Transverse colon (tissue), 4 donors: Measurements from ENCODE around the gene IFIT2. TPM values are rescaled to one million over a fixed set of nuclear protein-coding genes. Genes with fewer than 3 reads are reported as not detected.
"Not testable (repeated sequence)": the region's sequence is repeated elsewhere in the genome, so short reads cannot be mapped to it uniquely, and the experiment has no call there.

ENCODE experiments used
- DNase-seq: peaks from one replicate; pipeline ENCODE4 v3.0.0-alpha.2; 2019
- H3K27ac ChIP-seq, 4 donors: fragments of 200-600 bp; sonication (generic); 2 replicates each; pipeline ENCODE4 v1.5.1; 2016 to 2018; ENCODE audit warnings: inconsistent platforms in 4 of 4
- H3K27me3 ChIP-seq: fragments of 200-600 bp; sonication (generic); 2 replicates; pipeline ENCODE4 v1.5.1; 2017; ENCODE audit warnings: inconsistent platforms
- H3K36me3 ChIP-seq, 4 donors: fragments of 200-600 bp; sonication (generic); 2 replicates each; pipeline ENCODE4 v1.5.1; 2017 to 2019; ENCODE audit warnings: inconsistent platforms in 4 of 4
- H3K4me1 ChIP-seq, 4 donors: fragments of 200-600 bp; sonication (generic); 2 replicates each; pipeline ENCODE4 v1.5.1; 2017 to 2020; ENCODE audit warnings: inconsistent platforms in 4 of 4
- H3K4me3 ChIP-seq, 4 donors: fragments of 200-600 bp; sonication (generic); 1 replicate in 1 of 4; 2 replicates in 3 of 4; pipeline versions ENCODE4 v1.5.1 to v1.6.1; 2017 to 2019; ENCODE audit warnings: inconsistent platforms in 4 of 4
- H3K9me3 ChIP-seq, 2 donors: fragments of 200-600 bp; sonication (generic); 2 replicates each; pipeline ENCODE4 v1.5.1; 2017 to 2019; ENCODE audit warnings: inconsistent platforms in 2 of 2
- CTCF ChIP-seq, 5 experiments: fragments of 200-600 bp in 3 of 5; fragments of 450-650 bp in 2 of 5; sonication (generic) in 3 of 5; IDR thresholded peaks; 1 replicate in 2 of 5; 2 replicates in 3 of 5; pipeline ENCODE4 v1.5.1; 2016 to 2017; ENCODE audit warnings: antibody characterized with exemption in 5 of 5, inconsistent platforms in 3 of 5, mild to moderate bottlenecking in 2 of 5, moderate library complexity in 1 of 5
- EP300 ChIP-seq: sonication (generic); formaldehyde crosslinking; IDR thresholded peaks from one replicate; pipeline ENCODE4 v1.6.1; 2017; ENCODE audit warnings: antibody characterized with exemption, low read depth
- POLR2A ChIP-seq: fragments of 450-650 bp; IDR thresholded peaks from one replicate; pipeline ENCODE4 v1.6.1; 2016; ENCODE audit warnings: antibody characterized with exemption, mild to moderate bottlenecking, moderate library complexity
- POLR2AphosphoS5 ChIP-seq, 3 donors: sonication (generic); formaldehyde crosslinking; IDR thresholded peaks; one replicate each; pipeline ENCODE4 v1.6.1; 2016; ENCODE audit warnings: antibody characterized with exemption in 3 of 3
- WGBS, 2 donors: methylation state at CpG; one replicate each; pipeline ENCODE4 v1.1.5; 2018; ENCODE audit warnings: low coverage in 1 of 2; 5-methylcytosine and 5-hydroxymethylcytosine counted together
- in situ Hi-C, 4 donors: fragments of 200-750 bp; cut with MboI; loops; one replicate each; pipeline versions ENCODE4 v1.15.0 to v1.15.1; 2017; ENCODE audit warnings: low sequenced_read_pairs in 3 of 4, low pct_ligation_motif_present in 1 of 4, low pct_unique_long_range_greater_than_20kb in 1 of 4
- intact Hi-C: fragments of 100-400 bp; cut with DNase I; formaldehyde crosslinking; loops from one replicate; pipeline ENCODE4 v1.15.1; 2023; ENCODE audit warnings: low total_unique reads
- total RNA-seq, 4 donors: library from RNA; depleted of rRNA; stranded (reverse); fragments of >200 nt; gene quantifications; one replicate each; pipeline ENCODE4 v1.1.0, GENCODE V29; 2016

IFIT2 gene
- total RNA-seq, 4 donors from 2014 or later, result 0.20 to 7.0 (median 2.3) TPM

- Histone ChIP-seq H3K27me3 (no peaks in the 10 kb centered on the region), H3K27ac (peak overlapping the region in 2 of 4 donors; percentile 14 to 19), H3K9me3 (no peaks in the 10 kb centered on the region), H3K36me3 (no peaks in the 10 kb centered on the region), H3K4me3 (no peak overlapping the region), H3K4me1 (peaks cover 14 to 41% (median 27%) of the 10 kb centered on the region in 4 donors)
- WGBS, 2 donors, result 79 to 82% methylated on average over 4 to 7 of the region's 7 CpGs
- intact Hi-C loops, result loop anchor here (2.0 kb wide), 1 partner anchor 65 kb away; no protein-coding TSS in a partner anchor
- TF ChIP-seq EP300 (no peak), POLR2A (no peak), CTCF (IDR thresholded peaks at IDR 0.05) (no peak), POLR2AphosphoS5 (IDR thresholded peaks at IDR 0.05) (no peak)
- DNase-seq, result no peak
- in situ Hi-C loops, result no loop called here
These were observed 46.0 kb downstream of the IFIT2 start for GRCh38 chr10:89347701-89348457.

GRCh38 chr10:89348481-89348880 is 46.6 kb downstream of the IFIT2 start:
- H3K27ac ChIP-seq, result no peak overlapping the region
- in situ Hi-C loops (no loop called here), intact Hi-C loops (no loop called here)
- TF ChIP-seq CTCF (IDR thresholded peaks at IDR 0.05) (no peak), POLR2A (no peak), EP300 (no peak), POLR2AphosphoS5 (IDR thresholded peaks at IDR 0.05) (no peak)
- H3K36me3 ChIP-seq, result no peaks in the 10 kb centered on the region
- DNase-seq, result no peak
- no peaks in the 10 kb centered on the region for H3K27me3 ChIP-seq
- no peak overlapping the region for H3K4me3 ChIP-seq
- no peaks in the 10 kb centered on the region for H3K9me3 ChIP-seq
- WGBS, 2 donors, result 79 to 84% methylated on average over 3 to 5 of the region's 5 CpGs
- H3K4me1 ChIP-seq, result peaks cover 14 to 41% (median 27%) of the 10 kb centered on the region in 4 donors

GRCh38 chr10:89348975-89349374 is 47.1 kb downstream of the IFIT2 start:
- intact Hi-C loops (no loop called here), in situ Hi-C loops (no loop called here)
- TF ChIP-seq EP300 (no peak), CTCF (IDR thresholded peaks at IDR 0.05) (no peak), POLR2A (no peak), POLR2AphosphoS5 (IDR thresholded peaks at IDR 0.05) (no peak)
- no peaks in the 10 kb centered on the region for H3K27me3 ChIP-seq
- 93 to 94% methylated on average over 2 of the region's 2 CpGs for WGBS, 2 donors
- no peak overlapping the region for H3K4me3 ChIP-seq
- no peak for DNase-seq
- no peaks in the 10 kb centered on the region for H3K9me3 ChIP-seq
- H3K4me1 ChIP-seq, result peaks cover 14 to 41% (median 27%) of the 10 kb centered on the region in 4 donors
- H3K27ac ChIP-seq, result no peak overlapping the region
- no peaks in the 10 kb centered on the region for H3K36me3 ChIP-seq

- H3K27me3 ChIP-seq, H3K36me3 ChIP-seq, in situ Hi-C loops, intact Hi-C loops, H3K9me3 ChIP-seq: not testable (repeated sequence)
- WGBS, 2 donors, result 20 to 25% methylated on average over 6 to 7 of the region's 7 CpGs
- Histone ChIP-seq H3K27ac (peak overlapping the region; percentile 78 to 85 (median 82)), H3K4me3 (peak overlapping the region in 1 of 4 donors; percentile 18), H3K4me1 (peaks cover 14 to 40% (median 27%) of the 10 kb centered on the region in 4 donors)
- peak; percentile 43 for DNase-seq
These were observed 48.9 kb downstream of the IFIT2 start for GRCh38 chr10:89350631-89351315.
